H1 (cell line): ENCODE data around the gene SPATS2.

Experiments used
- BRCA1 ChIP-seq: IDR thresholded peaks from 2 replicates; pipeline ENCODE4 v1.6.1; 2012; ENCODE audit warnings: low read depth, low read length, improper control_type of control experiment
- EZH2 ChIP-seq: fragments of 200-600 bp; sonication (generic); IDR thresholded peaks from 2 replicates; pipeline ENCODE4 v1.7.1; 2012; ENCODE audit warnings: low read depth, mild to moderate bottlenecking, moderate library complexity, low read length, inconsistent platforms; ENCODE audit not compliant: severe bottlenecking
- HDAC2 ChIP-seq, 2 experiments: fragments of 300-600 bp in 1 of 2; sonication (generic) in 1 of 2; IDR thresholded peaks; 2 replicates each; pipeline ENCODE4 v1.6.1; 2011 to 2012; ENCODE audit warnings: low read depth in 2 of 2, low read length in 2 of 2, mild to moderate bottlenecking in 2 of 2, moderate library complexity in 2 of 2, borderline replicate concordance in 1 of 2, inconsistent platforms in 1 of 2
- PHF8 ChIP-seq: fragments of 200-600 bp; sonication (generic); conservative IDR thresholded peaks from 2 replicates; pipeline ENCODE4 v1.7.1; 2012; ENCODE audit warnings: low read depth, mild to moderate bottlenecking, inconsistent platforms, low read length, moderate library complexity
- RAD21 ChIP-seq, 2 experiments: IDR thresholded peaks in 1 of 2; conservative IDR thresholded peaks in 1 of 2; 2 replicates each; pipeline ENCODE4 v1.6.1; 2011; ENCODE audit warnings: low read depth in 2 of 2, low read length in 2 of 2, improper control_type of control experiment in 1 of 2, inconsistent platforms in 1 of 2, mild to moderate bottlenecking in 1 of 2, moderate library complexity in 1 of 2
- SRF ChIP-seq: IDR thresholded peaks from 2 replicates; pipeline ENCODE4 v1.6.1; 2011; ENCODE audit warnings: mild to moderate bottlenecking, low read depth, low read length, moderate library complexity
- TF ChIP-seq, protein P1 (sequence below), 3 experiments: IDR thresholded peaks; 1 replicate in 2 of 3; 2 replicates in 1 of 3; pipeline versions ENCODE4 v1.5.1 to v1.6.1; 2011; ENCODE audit warnings: low read length in 3 of 3, mild to moderate bottlenecking in 3 of 3, inconsistent platforms in 2 of 3, low read depth in 1 of 3, moderate library complexity in 1 of 3; ENCODE audit not compliant: insufficient read depth in 1 of 3; ENCODE audit errors: control extremely low read depth in 1 of 3
- TF ChIP-seq, protein P2 (sequence below): IDR thresholded peaks from 2 replicates; pipeline ENCODE4 v1.6.1; 2011; ENCODE audit warnings: low read length, improper control_type of control experiment

DNA sequence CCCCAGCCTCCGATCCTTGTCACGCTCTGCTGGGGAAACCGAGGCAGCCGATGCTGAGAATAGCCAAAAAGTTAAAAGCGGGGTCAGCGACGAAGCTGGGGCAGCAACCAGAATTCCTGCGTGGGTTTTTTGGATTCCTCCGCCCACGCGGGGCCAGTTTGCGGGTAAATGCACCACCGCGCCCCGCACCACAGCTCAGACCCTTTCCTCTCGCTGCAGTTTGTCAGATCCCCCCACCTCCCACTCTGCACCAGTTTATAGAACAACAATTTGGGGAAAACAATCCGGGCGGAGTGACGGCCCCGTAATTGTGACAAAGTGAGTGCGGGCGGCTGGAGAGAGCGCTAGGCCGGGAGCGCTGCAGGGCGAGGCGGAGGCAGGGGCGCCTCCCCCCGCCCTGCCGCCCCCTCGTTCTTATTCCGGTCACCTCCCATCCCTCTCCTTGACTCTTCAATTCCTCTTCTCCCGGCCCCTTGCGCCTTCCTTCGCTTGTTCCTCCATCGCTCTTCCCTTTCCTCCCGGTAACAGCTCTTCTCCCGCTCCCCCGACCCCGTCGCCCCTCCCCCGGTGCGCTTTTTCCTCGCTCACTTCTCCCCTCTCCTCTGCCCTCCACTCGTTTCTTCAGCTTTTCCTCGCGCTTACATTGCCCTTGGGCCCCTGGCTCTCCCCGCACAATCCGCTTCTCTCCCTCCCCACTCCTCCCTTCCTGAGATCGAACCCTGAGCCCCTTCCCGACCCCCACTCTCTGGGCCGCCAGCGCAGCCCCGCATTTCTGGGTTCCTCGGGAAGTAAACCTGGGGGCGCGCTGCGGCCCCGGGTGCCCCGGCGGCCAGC is 21.2 kb upstream of the SPATS2 start:
- TF ChIP-seq, protein P1, sequence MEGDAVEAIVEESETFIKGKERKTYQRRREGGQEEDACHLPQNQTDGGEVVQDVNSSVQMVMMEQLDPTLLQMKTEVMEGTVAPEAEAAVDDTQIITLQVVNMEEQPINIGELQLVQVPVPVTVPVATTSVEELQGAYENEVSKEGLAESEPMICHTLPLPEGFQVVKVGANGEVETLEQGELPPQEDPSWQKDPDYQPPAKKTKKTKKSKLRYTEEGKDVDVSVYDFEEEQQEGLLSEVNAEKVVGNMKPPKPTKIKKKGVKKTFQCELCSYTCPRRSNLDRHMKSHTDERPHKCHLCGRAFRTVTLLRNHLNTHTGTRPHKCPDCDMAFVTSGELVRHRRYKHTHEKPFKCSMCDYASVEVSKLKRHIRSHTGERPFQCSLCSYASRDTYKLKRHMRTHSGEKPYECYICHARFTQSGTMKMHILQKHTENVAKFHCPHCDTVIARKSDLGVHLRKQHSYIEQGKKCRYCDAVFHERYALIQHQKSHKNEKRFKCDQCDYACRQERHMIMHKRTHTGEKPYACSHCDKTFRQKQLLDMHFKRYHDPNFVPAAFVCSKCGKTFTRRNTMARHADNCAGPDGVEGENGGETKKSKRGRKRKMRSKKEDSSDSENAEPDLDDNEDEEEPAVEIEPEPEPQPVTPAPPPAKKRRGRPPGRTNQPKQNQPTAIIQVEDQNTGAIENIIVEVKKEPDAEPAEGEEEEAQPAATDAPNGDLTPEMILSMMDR (IDR thresholded peaks at IDR 0.05; ENCODE audit: control extremely low read depth in 1 of 3, insufficient read depth in 1 of 3, low read depth in 1 of 3, low read length in 3 of 3): no peak
- TF ChIP-seq PHF8 (no peak), RAD21 (IDR thresholded peaks at IDR 0.05 in 1 of 2, conservative IDR thresholded peaks at IDR 0.05 in 1 of 2; ENCODE audit: low read depth in 2 of 2, low read length in 2 of 2) (no peak), SRF (no peak), BRCA1 (no peak), HDAC2 (IDR thresholded peaks at IDR 0.05; ENCODE audit: borderline replicate concordance in 1 of 2, low read depth in 2 of 2, low read length in 2 of 2) (no peak), EZH2 (peak; percentile 91)
- TF ChIP-seq, protein P2, sequence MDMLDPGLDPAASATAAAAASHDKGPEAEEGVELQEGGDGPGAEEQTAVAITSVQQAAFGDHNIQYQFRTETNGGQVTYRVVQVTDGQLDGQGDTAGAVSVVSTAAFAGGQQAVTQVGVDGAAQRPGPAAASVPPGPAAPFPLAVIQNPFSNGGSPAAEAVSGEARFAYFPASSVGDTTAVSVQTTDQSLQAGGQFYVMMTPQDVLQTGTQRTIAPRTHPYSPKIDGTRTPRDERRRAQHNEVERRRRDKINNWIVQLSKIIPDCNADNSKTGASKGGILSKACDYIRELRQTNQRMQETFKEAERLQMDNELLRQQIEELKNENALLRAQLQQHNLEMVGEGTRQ: no peak
